Measurements from ENCODE around the gene PRSS48.

Gene PRSS48

GRCh38 chr4:151323667-151324066, 46.7 kb downstream of the PRSS48 start:
- peaks cover 6% of the 10 kb centered on the region for H3K4me1 ChIP-seq
- no peak overlapping the region for H3K4me3 ChIP-seq (ENCODE audit: low read depth, low read length)
- H3K27me3 ChIP-seq (ENCODE audit: control insufficient read depth, insufficient read depth, low read length): no peaks in the 10 kb centered on the region
- peak overlapping the region; percentile 97 for H3K4me2 ChIP-seq (ENCODE audit: low read length)
- H3K27ac ChIP-seq: no peak overlapping the region
- no peak overlapping the region for H2AFZ ChIP-seq
- H3K9ac ChIP-seq: no peak overlapping the region
- no peaks in the 10 kb centered on the region for H3K36me3 ChIP-seq (ENCODE audit: control insufficient read depth, insufficient read depth, low read length)
- no peaks in the 10 kb centered on the region for H3K9me3 ChIP-seq (ENCODE audit: control insufficient read depth, low read length)
- no peak for TF ChIP-seq CTCF (IDR thresholded peaks at IDR 0.05)
- H3K79me2 ChIP-seq: no peaks in the 10 kb centered on the region

GRCh38 chr4:151324124-151324751, 47.3 kb downstream of the PRSS48 start:
- Histone ChIP-seq H2AFZ (peak overlapping the region; percentile 95), H3K27ac (no peak overlapping the region), H3K9me3 (ENCODE audit: control insufficient read depth, low read length) (no peaks in the 10 kb centered on the region), H3K4me1 (peaks cover 6% of the 10 kb centered on the region), H3K27me3 (ENCODE audit: control insufficient read depth, insufficient read depth, low read length) (no peaks in the 10 kb centered on the region), H3K9ac (no peak overlapping the region), H3K4me2 (ENCODE audit: low read length) (peak overlapping the region; percentile 97), H3K79me2 (no peaks in the 10 kb centered on the region), H3K4me3 (ENCODE audit: low read depth, low read length) (peak overlapping the region; percentile 66), H3K36me3 (ENCODE audit: control insufficient read depth, insufficient read depth, low read length) (no peaks in the 10 kb centered on the region)
- no peak for TF ChIP-seq CTCF (IDR thresholded peaks at IDR 0.05)

- H3K4me1 ChIP-seq: peaks cover 6% of the 10 kb centered on the region
- H3K79me2 ChIP-seq: no peaks in the 10 kb centered on the region
- H3K27ac ChIP-seq: peak overlapping the region; percentile 62
- no peak for TF ChIP-seq CTCF (IDR thresholded peaks at IDR 0.05)
- peak overlapping the region; percentile 95 for H2AFZ ChIP-seq
- no peaks in the 10 kb centered on the region for H3K36me3 ChIP-seq (ENCODE audit: control insufficient read depth, insufficient read depth, low read length)
- peak overlapping the region; percentile 97 for H3K4me2 ChIP-seq (ENCODE audit: low read length)
- no peaks in the 10 kb centered on the region for H3K27me3 ChIP-seq (ENCODE audit: control insufficient read depth, insufficient read depth, low read length)
- peak overlapping the region; percentile 66 for H3K4me3 ChIP-seq (ENCODE audit: low read depth, low read length)
- no peak overlapping the region for H3K9ac ChIP-seq
- no peaks in the 10 kb centered on the region for H3K9me3 ChIP-seq (ENCODE audit: control insufficient read depth, low read length)
These were observed 47.8 kb downstream of the PRSS48 start for GRCh38 chr4:151324752-151325110.

GRCh38 chr4:151325111-151325948, 48.4 kb downstream of the PRSS48 start, which contains the start of gene SH3D19:
Gene SH3D19, minus strand, starts transcription at chr4:151325605. Its CDS starts 253 bp downstream, at chr4:151325352.
- H3K36me3 ChIP-seq (ENCODE audit: control insufficient read depth, insufficient read depth, low read length): no peaks in the 10 kb centered on the region
- H3K27ac ChIP-seq: peak within 1 kb of the TSS; percentile 68
- H3K4me1 ChIP-seq: peaks cover 6% of the 10 kb centered on the region
- H2AFZ ChIP-seq: peak within 1 kb of the TSS; percentile 95
- H3K4me3 ChIP-seq (ENCODE audit: low read depth, low read length): peak within 1 kb of the TSS; percentile 68
- no peaks in the 10 kb centered on the region for H3K9me3 ChIP-seq (ENCODE audit: control insufficient read depth, low read length)
- no peak within 1 kb of the TSS for H3K9ac ChIP-seq
- no peaks in the 10 kb centered on the region for H3K27me3 ChIP-seq (ENCODE audit: control insufficient read depth, insufficient read depth, low read length)
- H3K4me2 ChIP-seq (ENCODE audit: low read length): peak within 1 kb of the TSS; percentile 97
- no peak for TF ChIP-seq CTCF (IDR thresholded peaks at IDR 0.05)
- H3K79me2 ChIP-seq: no peaks in the 10 kb centered on the region
